IPS DF 6.9 (cell line): ENCODE data around the gene BANF1.
"Not testable (repeated sequence)": the region's sequence is repeated elsewhere in the genome, so short reads cannot be mapped to it uniquely, and the experiment has no call there.

Source experiments
- DNase-seq: peaks from one replicate; pipeline ENCODE4 v3.0.0-alpha.2; 2013; ENCODE audit warnings: low read depth, low spot score
- H3K27ac ChIP-seq: one replicate; pipeline ENCODE4 v1.5.1; 2013; ENCODE audit warnings: low read length, control low read depth
- H3K27me3 ChIP-seq: 2 replicates; pipeline ENCODE4 v1.6.1; 2013; ENCODE audit warnings: mild to moderate bottlenecking, low read length; ENCODE audit not compliant: control insufficient read depth, insufficient read depth
- H3K36me3 ChIP-seq: 2 replicates; pipeline ENCODE4 v1.6.1; 2013; ENCODE audit warnings: low read length; ENCODE audit not compliant: control insufficient read depth, insufficient read depth
- H3K4me1 ChIP-seq: 2 replicates; pipeline ENCODE4 v1.6.1; 2013; ENCODE audit warnings: low read length; ENCODE audit not compliant: control insufficient read depth, insufficient read depth
- H3K4me3 ChIP-seq: 2 replicates; pipeline ENCODE4 v1.5.1; 2013; ENCODE audit warnings: mild to moderate bottlenecking, low read length
- H3K9me3 ChIP-seq: 2 replicates; pipeline ENCODE4 v1.6.1; 2013; ENCODE audit warnings: low read length, inconsistent platforms; ENCODE audit not compliant: control insufficient read depth, insufficient read depth
- WGBS: extraction: QIAGEN DNeasy Blood & Tissue Kit; methylation state at CpG from one replicate; pipeline ENCODE4 v1.1.7; 2013; ENCODE audit warnings: mixed read lengths, missing lambda C conversion rate; ENCODE audit not compliant: insufficient read length, insufficient coverage; 5-methylcytosine and 5-hydroxymethylcytosine counted together

Gene BANF1

DNA sequence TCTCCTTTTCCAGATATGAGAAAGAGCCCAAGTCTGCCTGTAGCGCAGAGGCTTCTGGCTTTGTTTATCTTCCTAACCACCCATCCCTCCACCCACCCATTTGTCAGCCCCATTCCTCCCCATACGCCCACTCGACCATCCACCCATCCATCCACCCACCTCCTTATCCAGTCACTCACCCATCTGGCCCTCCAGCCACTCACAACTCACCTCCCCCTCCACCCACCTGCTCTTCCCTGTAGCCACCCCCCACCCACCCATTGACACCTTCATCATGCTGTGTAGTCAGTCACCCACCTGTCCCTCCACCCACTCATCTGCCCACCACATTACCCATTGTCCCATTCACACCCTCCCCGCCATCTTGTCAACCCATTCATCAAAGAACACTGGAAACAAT, 15.0 kb downstream of the BANF1 start:
- no peak overlapping the region for H3K4me3 ChIP-seq
- H3K36me3 ChIP-seq: no peaks in the 10 kb centered on the region
- H3K27ac ChIP-seq: no peak overlapping the region
- 100% methylated on average over 2 of the region's 4 CpGs for WGBS
- 0 out of 2 replicates have a peak, but pooled peaks cover 2% of the 10 kb centered on the region for H3K27me3 ChIP-seq
- H3K4me1 ChIP-seq: no peaks in the 10 kb centered on the region
- DNase-seq: no peak
- no peaks in the 10 kb centered on the region for H3K9me3 ChIP-seq

- Histone ChIP-seq H3K9me3 (no peaks in the 10 kb centered on the region), H3K4me1 (no peaks in the 10 kb centered on the region; the same call in 1 of the 2 replicates), H3K27me3 (0 out of 2 replicates have a peak, but pooled peaks cover 2% of the 10 kb centered on the region), H3K4me3 (no peak overlapping the region), H3K36me3 (no peaks in the 10 kb centered on the region), H3K27ac (no peak overlapping the region)
- WGBS: no CpG with 5 or more reads among the region's 8 CpGs
- no peak for DNase-seq
These were observed 17.9 kb downstream of the BANF1 start for GRCh38 chr11:66020212-66020611.

DNA sequence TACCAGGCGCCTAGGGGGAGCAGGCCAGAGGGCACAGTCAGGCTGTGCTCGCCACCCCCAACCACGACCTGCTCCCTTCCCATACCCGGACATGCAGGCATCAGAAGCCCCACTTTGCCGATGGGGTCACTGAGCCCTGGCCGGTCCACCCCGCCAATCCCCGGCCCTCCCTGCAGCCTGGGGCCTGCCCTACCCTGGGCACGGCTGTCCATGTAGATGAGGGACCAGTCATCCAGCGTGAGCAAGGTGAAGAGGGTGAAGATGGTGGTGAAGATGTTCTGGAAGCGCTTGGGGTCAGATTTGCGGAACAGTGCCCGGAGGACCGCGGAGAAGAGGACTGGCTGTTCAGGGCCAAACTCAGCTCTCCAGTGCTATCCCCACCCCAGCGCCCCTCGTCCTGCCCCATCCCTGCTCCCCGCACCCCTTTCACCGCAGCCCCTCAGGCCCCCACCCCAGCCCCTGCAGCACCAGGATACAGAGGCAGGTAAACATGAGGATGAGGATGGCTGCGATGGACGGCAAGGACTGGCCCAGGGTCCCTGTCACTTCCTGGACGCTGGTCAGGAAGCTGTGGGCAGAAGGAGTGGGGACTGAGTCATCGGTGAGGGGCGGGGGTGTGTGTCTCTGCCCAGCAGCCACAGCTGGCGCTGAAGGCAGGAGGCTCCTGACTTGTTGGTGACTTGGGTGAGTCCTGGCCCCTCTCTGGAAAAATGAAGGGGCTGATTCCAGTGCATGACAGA, 18.5 kb downstream of the BANF1 start:
- no peak overlapping the region for H3K4me3 ChIP-seq
- 0 out of 2 replicates have a peak, but pooled peaks cover 2% of the 10 kb centered on the region for H3K27me3 ChIP-seq
- no peak for DNase-seq
- no peaks in the 10 kb centered on the region for H3K36me3 ChIP-seq
- no CpG with 5 or more reads among the region's 25 CpGs for WGBS
- no peaks in the 10 kb centered on the region for H3K9me3 ChIP-seq
- no peaks in the 10 kb centered on the region; the same call in 1 of the 2 replicates for H3K4me1 ChIP-seq
- no peak overlapping the region for H3K27ac ChIP-seq

GRCh38 chr11:66022401-66023185, 20.3 kb downstream of the BANF1 start:
- no CpG with 5 or more reads among the region's 46 CpGs for WGBS
- peak; percentile 68 for DNase-seq
- Histone ChIP-seq H3K9me3 (no peaks in the 10 kb centered on the region), H3K27ac (no peak overlapping the region), H3K27me3 (0 out of 2 replicates have a peak, but pooled peaks cover 2% of the 10 kb centered on the region), H3K4me3 (no peak overlapping the region), H3K36me3 (no peaks in the 10 kb centered on the region), H3K4me1 (no peaks in the 10 kb centered on the region; the same call in 1 of the 2 replicates)

DNA sequence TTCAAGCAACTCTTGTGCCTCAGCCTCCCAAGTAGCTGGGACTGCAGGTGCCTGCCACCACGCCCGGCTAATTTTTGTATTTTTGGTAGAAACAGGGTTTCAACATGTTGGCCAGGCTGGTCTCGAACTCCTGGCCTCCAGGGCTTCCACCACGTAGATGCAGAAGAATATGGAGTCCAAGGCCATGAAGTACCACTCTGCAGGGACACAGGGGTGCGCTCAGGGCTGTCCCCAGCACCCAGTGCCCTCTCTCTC, 20.8 kb downstream of the BANF1 start:
- not testable (repeated sequence) for H3K36me3 ChIP-seq, H3K27ac ChIP-seq, H3K27me3 ChIP-seq, H3K4me3 ChIP-seq, DNase-seq, H3K9me3 ChIP-seq, H3K4me1 ChIP-seq
- WGBS: no CpG with 5 or more reads among the region's 5 CpGs

GRCh38 chr11:66026017-66026529, 23.8 kb downstream of the BANF1 start, which contains the start of gene CATSPER1:
Gene CATSPER1 (minus strand): TSS chr11:66026479. CDS start chr11:66026379, 100 bp downstream.
- Histone ChIP-seq H3K9me3 (no peaks in the 10 kb centered on the region), H3K36me3 (no peaks in the 10 kb centered on the region), H3K4me3 (no peak within 1 kb of the TSS), H3K27me3 (0 out of 2 replicates have a peak, but pooled peaks cover 2% of the 10 kb centered on the region), H3K4me1 (no peaks in the 10 kb centered on the region; the same call in 1 of the 2 replicates), H3K27ac (no peak within 1 kb of the TSS)
- DNase-seq: no peak
- WGBS: no CpG with 5 or more reads among the region's 18 CpGs

GRCh38 chr11:66032957-66033735, 30.8 kb downstream of the BANF1 start:
- no CpG with 5 or more reads among the region's 8 CpGs for WGBS
- no peak overlapping the region for H3K27ac ChIP-seq
- H3K9me3 ChIP-seq: no peaks in the 10 kb centered on the region
- no peak for DNase-seq
- no peaks in the 10 kb centered on the region for H3K36me3 ChIP-seq
- no peak overlapping the region for H3K4me3 ChIP-seq
- H3K27me3 ChIP-seq: no peaks in the 10 kb centered on the region; the same call in 1 of the 2 replicates
- H3K4me1 ChIP-seq: no peaks in the 10 kb centered on the region

DNA sequence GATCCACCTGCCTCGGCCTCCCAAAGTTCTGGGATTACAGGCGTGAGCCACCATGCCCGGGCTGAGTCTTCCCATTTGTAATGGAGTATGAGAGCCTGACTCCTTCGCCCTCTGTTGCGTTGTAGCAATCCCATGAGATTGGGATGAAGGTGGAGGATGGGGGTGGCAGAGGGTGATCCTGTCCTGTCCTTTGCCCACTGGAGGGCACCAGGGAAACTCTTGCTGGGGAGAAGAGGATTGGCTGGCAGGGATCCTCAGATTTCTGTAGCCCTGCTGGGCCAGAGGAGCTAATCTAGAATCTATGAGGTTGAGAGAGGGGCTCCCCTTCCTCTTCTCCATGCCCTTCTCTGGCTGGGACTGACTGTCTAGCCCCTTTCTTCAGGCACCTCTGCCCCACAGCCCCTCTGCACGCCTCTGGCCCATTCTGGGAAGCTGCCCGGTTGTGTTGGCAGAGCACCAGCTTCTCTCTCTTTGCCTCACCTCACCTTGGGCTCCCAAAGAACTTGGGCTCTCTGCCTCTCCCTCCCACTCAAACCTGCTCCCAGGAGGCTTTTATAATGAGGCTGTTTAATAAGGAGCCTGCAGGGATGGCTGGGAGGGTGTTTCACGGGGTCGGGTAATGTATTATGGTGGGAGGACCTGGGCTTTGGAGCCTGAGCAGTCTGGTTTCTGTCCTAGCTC, 33.5 kb downstream of the BANF1 start:
- Histone ChIP-seq H3K27ac (no peak overlapping the region), H3K4me1 (no peaks in the 10 kb centered on the region), H3K9me3 (no peaks in the 10 kb centered on the region), H3K27me3 (no peaks in the 10 kb centered on the region; the same call in 1 of the 2 replicates), H3K4me3 (no peak overlapping the region), H3K36me3 (no peaks in the 10 kb centered on the region)
- WGBS: no CpG with 5 or more reads among the region's 9 CpGs
- DNase-seq: no peak

DNA sequence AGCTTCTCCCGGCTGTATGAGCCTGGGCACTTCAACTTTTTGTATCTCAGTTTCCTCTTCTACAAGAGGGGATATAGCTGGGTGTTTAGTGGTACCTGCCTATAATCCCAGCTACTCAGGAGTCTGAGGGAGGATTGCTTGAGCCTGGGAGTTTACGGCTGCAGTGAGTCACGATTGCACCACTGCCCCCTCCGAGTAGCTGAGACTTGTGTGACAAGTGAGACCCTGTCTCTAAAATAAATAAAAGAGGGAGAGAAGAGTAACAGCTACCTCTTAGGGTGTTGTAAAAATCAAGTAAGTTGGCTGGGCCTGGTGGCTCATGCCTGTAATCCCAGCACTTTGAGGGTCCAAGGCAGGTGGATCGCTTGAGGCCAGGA, 34.0 kb downstream of the BANF1 start:
- WGBS: no CpG with 5 or more reads among the region's 5 CpGs
- Histone ChIP-seq H3K27me3 (no peaks in the 10 kb centered on the region; the same call in 1 of the 2 replicates), H3K27ac (no peak overlapping the region), H3K4me1 (no peaks in the 10 kb centered on the region), H3K4me3 (no peak overlapping the region), H3K9me3 (no peaks in the 10 kb centered on the region), H3K36me3 (no peaks in the 10 kb centered on the region)
- DNase-seq: no peak
